Stimulated activated naive CD8-positive, alpha-beta T cell treated with anti-CD3 and anti-CD28 coated beads, Interleukin-15, Interleukin-2, amounts not matched to agents 100 ng/mL and 50 ng/mL, for 24 hours (primary cell): ENCODE measurements around the gene TMEM131L.
A peak's percentile ranks its signal among the peaks of the same experiment; 100 is the strongest.
"Not testable (repeated sequence)": the region's sequence is repeated elsewhere in the genome, so short reads cannot be mapped to it uniquely, and the experiment has no call there.

Experiments
- H3K27ac Mint-ChIP-seq: one replicate; pipeline ENCODE4 v1.8.0; 2021; ENCODE audit warnings: mild to moderate bottlenecking, mixed read lengths
- H3K27me3 Mint-ChIP-seq: one replicate; pipeline ENCODE4 v1.8.0; 2021; ENCODE audit warnings: mixed read lengths
- H3K36me3 Mint-ChIP-seq: one replicate; pipeline ENCODE4 v1.8.0; 2021; ENCODE audit warnings: low read depth, mixed read lengths
- H3K4me1 Mint-ChIP-seq: one replicate; pipeline ENCODE4 v1.8.0; 2021; ENCODE audit warnings: low read depth, mixed read lengths
- H3K4me3 Mint-ChIP-seq: one replicate; pipeline ENCODE4 v1.8.0; 2021; ENCODE audit warnings: mild to moderate bottlenecking, mixed read lengths
- H3K9me3 Mint-ChIP-seq: one replicate; pipeline ENCODE4 v1.8.0; 2021; ENCODE audit warnings: mixed read lengths

The TMEM131L gene

GRCh38 chr4:153438916-153439756, 27.0 kb upstream of the TMEM131L start:
- Mint-ChIP-seq H3K4me3 (peak overlapping the region; percentile 82), H3K27ac (peak overlapping the region; percentile 91), H3K27me3 (no peaks in the 10 kb centered on the region), H3K9me3 (no peaks in the 10 kb centered on the region), H3K4me1 (peaks cover 59% of the 10 kb centered on the region), H3K36me3 (no peaks in the 10 kb centered on the region)

- H3K4me3 Mint-ChIP-seq: no peak overlapping the region
- no peaks in the 10 kb centered on the region for H3K36me3 Mint-ChIP-seq
- no peaks in the 10 kb centered on the region for H3K27me3 Mint-ChIP-seq
- peaks cover 53% of the 10 kb centered on the region for H3K4me1 Mint-ChIP-seq
- H3K27ac Mint-ChIP-seq: peak overlapping the region; percentile 91
- H3K9me3 Mint-ChIP-seq: no peaks in the 10 kb centered on the region
Measured at GRCh38 chr4:153439831-153440230, 26.3 kb upstream of the TMEM131L start.

GRCh38 chr4:153440475-153440874, 25.7 kb upstream of the TMEM131L start:
- no peaks in the 10 kb centered on the region for H3K27me3 Mint-ChIP-seq
- H3K4me3 Mint-ChIP-seq: no peak overlapping the region

GRCh38 chr4:153447175-153447905, 18.8 kb upstream of the TMEM131L start:
- H3K27ac Mint-ChIP-seq: no peak overlapping the region
- H3K4me3 Mint-ChIP-seq: no peak overlapping the region
- no peaks in the 10 kb centered on the region for H3K36me3 Mint-ChIP-seq
- H3K9me3 Mint-ChIP-seq: no peaks in the 10 kb centered on the region
- peaks cover 20% of the 10 kb centered on the region for H3K4me1 Mint-ChIP-seq
- H3K27me3 Mint-ChIP-seq: no peaks in the 10 kb centered on the region

More at GRCh38 chr4:153440475-153440874, 25.7 kb upstream of the TMEM131L start:
- H3K36me3 Mint-ChIP-seq: no peaks in the 10 kb centered on the region
- H3K27ac Mint-ChIP-seq: peak overlapping the region; percentile 61
- H3K9me3 Mint-ChIP-seq: no peaks in the 10 kb centered on the region
- H3K4me1 Mint-ChIP-seq: peaks cover 50% of the 10 kb centered on the region

GRCh38 chr4:153448003-153448731, 18.0 kb upstream of the TMEM131L start:
- Mint-ChIP-seq H3K27me3 (no peaks in the 10 kb centered on the region), H3K36me3 (no peaks in the 10 kb centered on the region), H3K4me3 (no peak overlapping the region), H3K27ac (no peak overlapping the region), H3K9me3 (no peaks in the 10 kb centered on the region), H3K4me1 (peaks cover 20% of the 10 kb centered on the region)

- H3K27ac Mint-ChIP-seq: peak overlapping the region; percentile 78
- H3K27me3 Mint-ChIP-seq: no peaks in the 10 kb centered on the region
- peaks cover 25% of the 10 kb centered on the region for H3K4me1 Mint-ChIP-seq
- no peak overlapping the region for H3K4me3 Mint-ChIP-seq
- no peaks in the 10 kb centered on the region for H3K9me3 Mint-ChIP-seq
- H3K36me3 Mint-ChIP-seq: no peaks in the 10 kb centered on the region
Measured at GRCh38 chr4:153449338-153449737, 16.8 kb upstream of the TMEM131L start.

- Mint-ChIP-seq H3K27ac (peak overlapping the region; percentile 78), H3K4me1 (peaks cover 25% of the 10 kb centered on the region), H3K36me3 (no peaks in the 10 kb centered on the region), H3K9me3 (no peaks in the 10 kb centered on the region), H3K4me3 (peak overlapping the region; percentile 58), H3K27me3 (no peaks in the 10 kb centered on the region)
Measured at GRCh38 chr4:153450544-153450917, 15.6 kb upstream of the TMEM131L start.

GRCh38 chr4:153451145-153451544, 15.0 kb upstream of the TMEM131L start:
- not testable (repeated sequence) for H3K27ac Mint-ChIP-seq, H3K9me3 Mint-ChIP-seq, H3K4me3 Mint-ChIP-seq, H3K27me3 Mint-ChIP-seq, H3K36me3 Mint-ChIP-seq
- peaks cover 25% of the 10 kb centered on the region for H3K4me1 Mint-ChIP-seq

- H3K36me3 Mint-ChIP-seq: no peaks in the 10 kb centered on the region
- H3K27ac Mint-ChIP-seq: no peak overlapping the region
- H3K9me3 Mint-ChIP-seq: no peaks in the 10 kb centered on the region
- H3K4me3 Mint-ChIP-seq: no peak overlapping the region
- H3K4me1 Mint-ChIP-seq: peaks cover 25% of the 10 kb centered on the region
- H3K27me3 Mint-ChIP-seq: no peaks in the 10 kb centered on the region
Measured at GRCh38 chr4:153451911-153452657, 14.1 kb upstream of the TMEM131L start.

- no peaks in the 10 kb centered on the region for H3K27me3 Mint-ChIP-seq
- H3K4me1 Mint-ChIP-seq: peaks cover 25% of the 10 kb centered on the region
- H3K9me3 Mint-ChIP-seq: no peaks in the 10 kb centered on the region
- no peaks in the 10 kb centered on the region for H3K36me3 Mint-ChIP-seq
- no peak overlapping the region for H3K27ac Mint-ChIP-seq
- no peak overlapping the region for H3K4me3 Mint-ChIP-seq
Measured at GRCh38 chr4:153452658-153453378, 13.3 kb upstream of the TMEM131L start.

- Mint-ChIP-seq H3K4me3 (no peak overlapping the region), H3K27ac (peak overlapping the region; percentile 31)
Measured at GRCh38 chr4:153453402-153453801, 12.8 kb upstream of the TMEM131L start.

GRCh38 chr4:153458969-153459368, 7.2 kb upstream of the TMEM131L start:
- no peak overlapping the region for H3K27ac Mint-ChIP-seq
- H3K4me1 Mint-ChIP-seq: peaks cover 2% of the 10 kb centered on the region

More at GRCh38 chr4:153453402-153453801, 12.8 kb upstream of the TMEM131L start:
- Mint-ChIP-seq H3K4me1 (peaks cover 23% of the 10 kb centered on the region), H3K9me3 (no peaks in the 10 kb centered on the region), H3K27me3 (no peaks in the 10 kb centered on the region), H3K36me3 (no peaks in the 10 kb centered on the region)

GRCh38 chr4:153461549-153461948, 4.6 kb upstream of the TMEM131L start:
- H3K36me3 Mint-ChIP-seq, H3K27me3 Mint-ChIP-seq, H3K4me3 Mint-ChIP-seq, H3K9me3 Mint-ChIP-seq, H3K27ac Mint-ChIP-seq: not testable (repeated sequence)
- peaks cover 16% of the 10 kb centered on the region for H3K4me1 Mint-ChIP-seq

More at GRCh38 chr4:153458969-153459368, 7.2 kb upstream of the TMEM131L start:
- no peaks in the 10 kb centered on the region for H3K27me3 Mint-ChIP-seq
- H3K36me3 Mint-ChIP-seq: no peaks in the 10 kb centered on the region
- H3K9me3 Mint-ChIP-seq: no peaks in the 10 kb centered on the region
- no peak overlapping the region for H3K4me3 Mint-ChIP-seq

GRCh38 chr4:153464068-153464467, 2.1 kb upstream of the TMEM131L start:
- Mint-ChIP-seq H3K27me3 (no peaks in the 10 kb centered on the region), H3K36me3 (peaks cover 16% of the 10 kb centered on the region), H3K4me3 (no peak overlapping the region), H3K4me1 (peaks cover 26% of the 10 kb centered on the region), H3K27ac (no peak overlapping the region), H3K9me3 (no peaks in the 10 kb centered on the region)
